ENCODE measurements around the gene PPCDC. TPM values are rescaled to one million over a fixed set of nuclear protein-coding genes. Genes with fewer than 3 reads are reported as not detected.

PPCDC gene
- total and polyA plus RNA-seq, 4 donors: 12.8 to 23.8 (median 20.8) TPM

DNA sequence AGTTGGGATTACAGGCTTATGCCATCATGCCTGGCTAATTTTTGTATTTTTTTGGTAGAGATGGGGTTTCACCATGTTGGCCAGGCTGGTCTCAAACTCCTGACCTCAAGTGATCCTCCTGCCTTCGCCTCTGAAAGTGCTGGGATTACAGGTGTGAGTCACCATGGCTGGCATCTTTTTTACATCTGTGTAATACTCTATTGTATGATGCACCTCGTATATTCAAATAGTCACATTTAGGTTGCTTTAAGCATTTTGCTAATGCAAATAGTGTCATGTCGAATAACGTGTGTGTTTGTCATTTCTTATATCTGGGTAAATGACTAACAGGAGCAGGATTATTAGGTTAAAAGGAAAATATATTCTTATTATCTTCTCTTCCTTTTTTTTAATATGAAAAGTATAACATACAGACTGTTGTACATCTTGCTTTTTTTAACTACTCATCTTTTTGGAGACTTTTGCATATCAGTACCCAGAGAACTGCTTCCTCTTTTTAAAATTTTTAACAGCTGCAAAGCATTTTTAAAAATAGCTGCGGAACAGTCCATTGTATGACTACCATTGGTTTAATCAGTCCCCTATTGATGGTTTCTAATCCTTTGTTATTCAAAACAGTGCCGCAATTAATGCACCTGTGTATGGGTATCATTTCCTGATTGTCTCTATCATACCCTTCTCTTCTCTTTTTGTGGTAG, 14.6 kb upstream of the PPCDC start:
- Histone ChIP-seq H3K27ac (ENCODE audit: low read depth in 1 of 2, low read length in 1 of 2) (no peak overlapping the region), H3K4me3 (no peak overlapping the region), H3K9me3 (ENCODE audit: control insufficient read depth in 4 of 4, insufficient read depth in 3 of 4, low read length in 3 of 4) (no peaks in the 10 kb centered on the region), H3K9ac (ENCODE audit: insufficient read depth in 1 of 2, low read length in 2 of 2) (no peak overlapping the region), H3K36me3 (ENCODE audit: control insufficient read depth in 4 of 4, insufficient read depth in 4 of 4, low read length in 4 of 4) (no peaks in the 10 kb centered on the region), H3K27me3 (ENCODE audit: control insufficient read depth in 3 of 3, insufficient read depth in 3 of 3, low read length in 2 of 3) (no peaks in the 10 kb centered on the region), H3K4me1 (ENCODE audit: control insufficient read depth in 5 of 5, insufficient read depth in 5 of 5, low read length in 5 of 5) (no peaks in the 10 kb centered on the region)
- no peak for TF ChIP-seq CTCF (IDR thresholded peaks at IDR 0.05; ENCODE audit: control extremely low read depth, extremely low read depth)
- WGBS, 2 donors: 41 to 65% methylated on average over 6 of the region's 6 CpGs
- DNase-seq: no peak
- ATAC-seq (ENCODE audit: insufficient read depth, low FRiP score): no peak

- 94 to 96% methylated on average over 15 of the region's 15 CpGs for WGBS, 2 donors
- Histone ChIP-seq H3K36me3 (ENCODE audit: control insufficient read depth in 4 of 4, insufficient read depth in 4 of 4, low read length in 4 of 4) (no peaks in the 10 kb centered on the region), H3K27me3 (ENCODE audit: control insufficient read depth in 3 of 3, insufficient read depth in 3 of 3, low read length in 2 of 3) (no peaks in the 10 kb centered on the region), H3K27ac (ENCODE audit: low read depth in 1 of 2, low read length in 1 of 2) (no peak overlapping the region), H3K9ac (ENCODE audit: insufficient read depth in 1 of 2, low read length in 2 of 2) (no peak overlapping the region), H3K4me3 (no peak overlapping the region), H3K9me3 (ENCODE audit: control insufficient read depth in 4 of 4, insufficient read depth in 3 of 4, low read length in 3 of 4) (no peaks in the 10 kb centered on the region), H3K4me1 (ENCODE audit: control insufficient read depth in 5 of 5, insufficient read depth in 5 of 5, low read length in 5 of 5) (no peaks in the 10 kb centered on the region)
- no peak for ATAC-seq (ENCODE audit: insufficient read depth, low FRiP score)
- DNase-seq: no peak
- no peak for TF ChIP-seq CTCF (IDR thresholded peaks at IDR 0.05; ENCODE audit: control extremely low read depth, extremely low read depth)
Observed at GRCh38 chr15:75016431-75016830, 7.0 kb upstream of the PPCDC start.

- Histone ChIP-seq H3K27ac (ENCODE audit: low read depth in 1 of 2, low read length in 1 of 2) (no peak overlapping the region), H3K9me3 (ENCODE audit: control insufficient read depth in 4 of 4, insufficient read depth in 3 of 4, low read length in 3 of 4) (no peaks in the 10 kb centered on the region), H3K36me3 (ENCODE audit: control insufficient read depth in 4 of 4, insufficient read depth in 4 of 4, low read length in 4 of 4) (no peaks in the 10 kb centered on the region), H3K4me3 (no peak overlapping the region), H3K4me1 (ENCODE audit: control insufficient read depth in 5 of 5, insufficient read depth in 5 of 5, low read length in 5 of 5) (peaks cover 0 to 2% (median 0%) of the 10 kb centered on the region in 5 donors), H3K9ac (ENCODE audit: insufficient read depth in 1 of 2, low read length in 2 of 2) (no peak overlapping the region), H3K27me3 (ENCODE audit: control insufficient read depth in 3 of 3, insufficient read depth in 3 of 3, low read length in 2 of 3) (no peaks in the 10 kb centered on the region)
- ATAC-seq (ENCODE audit: insufficient read depth, low FRiP score) (no peak), DNase-seq (no peak)
- WGBS, 2 donors: 91 to 94% methylated on average over 3 of the region's 3 CpGs
- no peak for TF ChIP-seq CTCF (IDR thresholded peaks at IDR 0.05; ENCODE audit: control extremely low read depth, extremely low read depth)
Observed at GRCh38 chr15:75019916-75020315, 3.5 kb upstream of the PPCDC start.

DNA sequence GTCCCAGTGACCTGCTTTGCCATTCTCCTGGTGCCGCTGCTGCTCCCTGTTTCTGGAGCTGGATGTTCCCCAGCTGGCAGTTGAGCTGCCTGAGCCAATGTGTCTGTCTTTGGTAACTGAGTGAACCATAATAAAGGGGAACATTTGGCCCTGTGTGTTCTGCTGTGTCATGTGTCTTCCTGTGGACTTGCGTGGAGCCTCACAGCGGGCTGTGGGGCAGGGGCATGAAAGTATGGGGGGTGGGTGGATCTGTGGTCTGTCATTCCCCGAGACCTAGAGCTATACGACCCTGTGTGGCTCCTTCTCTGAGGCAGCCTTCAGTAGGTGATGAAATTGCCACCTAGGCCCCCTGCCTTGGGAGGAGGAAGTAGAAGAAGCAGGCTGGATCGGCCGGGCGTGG, 2.0 kb upstream of the PPCDC start:
- Histone ChIP-seq H3K9me3 (ENCODE audit: control insufficient read depth in 4 of 4, insufficient read depth in 3 of 4, low read length in 3 of 4) (no peaks in the 10 kb centered on the region), H3K27ac (ENCODE audit: low read depth in 1 of 2, low read length in 1 of 2) (no peak overlapping the region), H3K4me1 (ENCODE audit: control insufficient read depth in 5 of 5, insufficient read depth in 5 of 5, low read length in 5 of 5) (peaks cover 0 to 6% (median 0%) of the 10 kb centered on the region in 5 donors), H3K9ac (ENCODE audit: insufficient read depth in 1 of 2, low read length in 2 of 2) (no peak overlapping the region), H3K4me3 (no peak overlapping the region), H3K27me3 (ENCODE audit: control insufficient read depth in 3 of 3, insufficient read depth in 3 of 3, low read length in 2 of 3) (no peaks in the 10 kb centered on the region), H3K36me3 (ENCODE audit: control insufficient read depth in 4 of 4, insufficient read depth in 4 of 4, low read length in 4 of 4) (no peaks in the 10 kb centered on the region)
- ATAC-seq (ENCODE audit: insufficient read depth, low FRiP score) (no peak), DNase-seq (no peak)
- no peak for TF ChIP-seq CTCF (IDR thresholded peaks at IDR 0.05; ENCODE audit: control extremely low read depth, extremely low read depth)
- 50 to 69% methylated on average over 7 to 8 of the region's 8 CpGs for WGBS, 2 donors

All from lung (tissue), 12 donors.